Measurements from ENCODE around the gene TPGS1. TPM values are rescaled to one million over a fixed set of nuclear protein-coding genes. Genes with fewer than 3 reads are reported as not detected.

TPGS1 gene
- total RNA-seq, 8 experiments from 2014 or later = 5.2 to 15.1 (median 8.2) TPM

- Histone ChIP-seq H3K4me3 (no peak overlapping the region), H3K27ac (no peak overlapping the region)
- WGBS, 10 experiments = 12 to 84% (median 72%) methylated on average over 4 to 15 of the region's 21 CpGs; no CpG with 5 or more reads in 1 of the 10 experiments
Measured at GRCh38 chr19:483332-484072, 23.8 kb upstream of the TPGS1 start.

GRCh38 chr19:484494-484893 is 22.8 kb upstream of the TPGS1 start:
- in situ Hi-C loops (cut with MboI; ENCODE audit: low pct_unique_long_range_greater_than_20kb in 2 of 9, low sequenced_read_pairs in 9 of 9, unreplicated experiment in 9 of 9) = no loop called here
- ATAC-seq (replicated peaks in 6 of 8) = no peak
- no peak overlapping the region for H3K4me3 ChIP-seq
- peaks cover 18 to 19% of the 10 kb centered on the region in 2 donors for H3K4me1 ChIP-seq (replicated peaks in 1 of 2)
- no peak overlapping the region for H3K27ac ChIP-seq
- WGBS, 10 experiments = 69 to 75% methylated on average over 2 to 3 of the region's 15 CpGs; no CpG with 5 or more reads in 8 of the 10 experiments

More at GRCh38 chr19:483332-484072, 23.8 kb upstream of the TPGS1 start:
- no peak for ATAC-seq (replicated peaks in 6 of 8)
- peaks cover 18 to 24% of the 10 kb centered on the region in 2 donors for H3K4me1 ChIP-seq (replicated peaks in 1 of 2)
- in situ Hi-C loops (cut with MboI; ENCODE audit: low pct_unique_long_range_greater_than_20kb in 2 of 9, low sequenced_read_pairs in 9 of 9, unreplicated experiment in 9 of 9) = no loop called here

GRCh38 chr19:485077-485476 is 22.2 kb upstream of the TPGS1 start:
- peaks cover 24% of the 10 kb centered on the region in 2 donors for H3K4me1 ChIP-seq (replicated peaks in 1 of 2)
- in situ Hi-C loops (cut with MboI; ENCODE audit: low pct_unique_long_range_greater_than_20kb in 2 of 9, low sequenced_read_pairs in 9 of 9, unreplicated experiment in 9 of 9) = no loop called here
- H3K27ac ChIP-seq = peak overlapping the region in 1 of 2 donors; percentile 91
- no peak for ATAC-seq (replicated peaks in 6 of 8)
- 20 to 87% (median 70%) methylated on average over 1 to 4 of the region's 22 CpGs; no CpG with 5 or more reads in 7 of the 10 experiments for WGBS, 10 experiments
- no peak overlapping the region for H3K4me3 ChIP-seq

GRCh38 chr19:485583-486236 is 21.6 kb upstream of the TPGS1 start:
- peak in 7 of 8 experiments; percentile 2 to 73 (median 44) for ATAC-seq (replicated peaks in 6 of 8)
- H3K4me3 ChIP-seq = peak overlapping the region in 1 of 5 donors; percentile 7
- H3K27ac ChIP-seq = peak overlapping the region; percentile 84 to 91
- in situ Hi-C loops (cut with MboI; ENCODE audit: low pct_unique_long_range_greater_than_20kb in 2 of 9, low sequenced_read_pairs in 9 of 9, unreplicated experiment in 9 of 9) = no loop called here
- 0 to 24% (median 19%) methylated on average over 1 to 9 of the region's 23 CpGs; no CpG with 5 or more reads in 4 of the 10 experiments for WGBS, 10 experiments
- peaks cover 25 to 26% of the 10 kb centered on the region in 2 donors for H3K4me1 ChIP-seq (replicated peaks in 1 of 2)

- 4% methylated on average over 5 of the region's 114 CpGs; no CpG with 5 or more reads in 9 of the 10 experiments for WGBS, 10 experiments
- peak; percentile 77 to 95 (median 88) for ATAC-seq (replicated peaks in 6 of 8)
- Histone ChIP-seq H3K4me3 (peak overlapping the region; percentile 62 to 91 (median 72)), H3K27ac (peak overlapping the region; percentile 89 to 92), H3K4me1 (replicated peaks in 1 of 2) (peaks cover 30% of the 10 kb centered on the region in 2 donors)
- in situ Hi-C loops (cut with MboI; ENCODE audit: low pct_unique_long_range_greater_than_20kb in 2 of 9, low sequenced_read_pairs in 9 of 9, unreplicated experiment in 9 of 9) = no loop called here
Measured at GRCh38 chr19:488505-489417, 18.5 kb upstream of the TPGS1 start.

DNA sequence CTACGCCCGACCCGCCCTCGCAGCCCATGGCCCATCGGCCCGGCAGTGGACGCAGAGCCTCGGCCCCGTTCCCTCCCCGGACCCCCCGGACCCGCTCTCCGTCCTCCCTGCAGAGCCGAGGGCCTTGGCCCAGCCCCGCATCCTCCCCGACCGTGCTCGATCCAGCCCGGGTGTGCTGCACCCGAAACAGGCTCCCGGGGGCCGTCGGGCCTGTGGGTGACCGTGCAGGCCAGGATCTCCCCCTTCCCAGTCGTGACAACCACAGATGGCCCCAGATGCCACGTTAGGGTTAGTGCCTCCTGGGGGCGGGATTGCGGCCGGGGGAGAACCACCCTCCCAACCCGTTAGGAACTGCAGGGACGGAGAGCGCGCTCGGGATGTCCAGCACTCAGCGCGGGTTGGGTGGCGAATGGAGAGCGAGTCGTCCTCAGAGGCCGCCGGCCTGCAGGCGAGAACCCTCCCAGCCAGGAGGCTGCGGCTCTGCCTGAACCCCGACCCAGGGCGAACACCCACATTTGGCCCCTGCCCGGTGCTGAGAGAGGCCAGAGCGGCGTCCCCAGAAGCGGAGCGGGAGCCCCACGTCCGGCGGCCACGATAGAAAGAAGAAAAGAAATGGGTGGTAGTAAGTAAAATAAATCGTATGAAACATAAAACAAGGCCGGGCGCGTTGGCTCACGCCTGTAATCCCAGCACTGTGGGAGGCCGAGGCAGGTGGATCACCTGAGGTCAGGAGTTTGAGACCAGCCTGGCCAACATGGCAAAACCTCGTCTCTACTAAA is 17.7 kb upstream of the TPGS1 start:
- in situ Hi-C loops (cut with MboI; ENCODE audit: low pct_unique_long_range_greater_than_20kb in 2 of 9, low sequenced_read_pairs in 9 of 9, unreplicated experiment in 9 of 9) = no loop called here
- H3K4me3 ChIP-seq = peak overlapping the region; percentile 62 to 91 (median 72)
- peak; percentile 25 to 49 (median 37) for ATAC-seq (replicated peaks in 6 of 8)
- H3K4me1 ChIP-seq (replicated peaks in 1 of 2) = peaks cover 30% of the 10 kb centered on the region in 2 donors
- WGBS, 10 experiments = 0 to 56% (median 16%) methylated on average over 1 to 15 of the region's 61 CpGs; no CpG with 5 or more reads in 6 of the 10 experiments
- peak overlapping the region; percentile 89 to 92 for H3K27ac ChIP-seq

GRCh38 chr19:491146-491741 is 16.1 kb upstream of the TPGS1 start:
- H3K4me1 ChIP-seq (replicated peaks in 1 of 2) = peaks cover 17 to 18% of the 10 kb centered on the region in 2 donors
- in situ Hi-C loops (cut with MboI; ENCODE audit: low pct_unique_long_range_greater_than_20kb in 2 of 9, low sequenced_read_pairs in 9 of 9, unreplicated experiment in 9 of 9) = no loop called here
- WGBS, 10 experiments = 26 to 98% (median 83%) methylated on average over 4 to 17 of the region's 32 CpGs; no CpG with 5 or more reads in 2 of the 10 experiments
- H3K4me3 ChIP-seq = peak overlapping the region in 1 of 5 donors; percentile 11
- ATAC-seq (replicated peaks in 6 of 8) = peak in 1 of 8 experiments; percentile 12
- peak overlapping the region in 1 of 2 donors; percentile 53 for H3K27ac ChIP-seq

DNA sequence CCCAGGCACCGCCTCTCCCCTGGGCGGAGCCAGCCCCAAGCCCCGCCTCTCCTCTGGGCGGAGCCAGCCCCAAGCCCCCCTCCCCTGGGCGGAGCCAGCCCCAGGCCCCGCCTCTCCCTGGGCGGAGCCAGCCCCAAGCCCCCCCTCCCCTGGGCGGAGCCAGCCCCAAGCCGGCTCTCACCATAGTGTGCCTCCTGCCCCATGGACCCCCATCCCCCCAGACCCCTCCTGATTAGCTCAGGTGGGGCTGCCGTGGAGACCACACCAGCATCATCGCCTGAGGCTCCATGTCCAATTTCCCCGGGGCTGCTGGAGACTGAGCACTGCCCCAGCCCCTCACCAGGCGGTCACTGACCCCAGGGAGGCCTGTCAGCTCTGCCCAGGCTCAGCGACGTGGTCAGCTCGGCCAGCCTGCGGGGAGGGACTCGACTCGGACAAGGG is 15.2 kb upstream of the TPGS1 start:
- 40% methylated on average over 2 of the region's 19 CpGs; no CpG with 5 or more reads in 9 of the 10 experiments for WGBS, 10 experiments
- peaks cover 15 to 16% of the 10 kb centered on the region in 2 donors for H3K4me1 ChIP-seq (replicated peaks in 1 of 2)
- ATAC-seq (replicated peaks in 6 of 8) = no peak
- no peak overlapping the region for H3K27ac ChIP-seq
- in situ Hi-C loops (cut with MboI; ENCODE audit: low pct_unique_long_range_greater_than_20kb in 2 of 9, low sequenced_read_pairs in 9 of 9, unreplicated experiment in 9 of 9) = no loop called here
- no peak overlapping the region for H3K4me3 ChIP-seq

- Histone ChIP-seq H3K4me3 (no peak overlapping the region), H3K4me1 (replicated peaks in 1 of 2) (peaks cover 18 to 23% of the 10 kb centered on the region in 2 donors), H3K27ac (no peak overlapping the region)
- 64 to 82% (median 80%) methylated on average over 1 to 10 of the region's 23 CpGs; no CpG with 5 or more reads in 5 of the 10 experiments for WGBS, 10 experiments
- in situ Hi-C loops (cut with MboI; ENCODE audit: low pct_unique_long_range_greater_than_20kb in 2 of 9, low sequenced_read_pairs in 9 of 9, unreplicated experiment in 9 of 9) = no loop called here
- no peak for ATAC-seq (replicated peaks in 6 of 8)
Measured at GRCh38 chr19:493391-494170, 13.7 kb upstream of the TPGS1 start.

- 0 to 70% (median 34%) methylated on average over 1 to 11 of the region's 22 CpGs; no CpG with 5 or more reads in 6 of the 10 experiments for WGBS, 10 experiments
- peak in 1 of 8 experiments; percentile 34 for ATAC-seq (replicated peaks in 6 of 8)
- peaks cover 18 to 23% of the 10 kb centered on the region in 2 donors for H3K4me1 ChIP-seq (replicated peaks in 1 of 2)
- H3K27ac ChIP-seq = no peak overlapping the region
- in situ Hi-C loops (cut with MboI; ENCODE audit: low pct_unique_long_range_greater_than_20kb in 2 of 9, low sequenced_read_pairs in 9 of 9, unreplicated experiment in 9 of 9) = no loop called here
- H3K4me3 ChIP-seq = no peak overlapping the region
Measured at GRCh38 chr19:494171-495080, 12.9 kb upstream of the TPGS1 start.
